CD14-positive monocyte (primary cell): ENCODE data around the gene TPGS1. TPM values are rescaled to one million over a fixed set of nuclear protein-coding genes. Genes with fewer than 3 reads are reported as not detected.

Source experiments
- DNase-seq, 3 donors: peaks; one replicate each; pipeline ENCODE4 v3.0.0-alpha.2; 2011 to 2022
- H2AFZ ChIP-seq: 2 replicates; pipeline ENCODE4 v1.6.0; 2012; ENCODE audit warnings: mild to moderate bottlenecking, low read depth, low read length, inconsistent platforms; ENCODE audit not compliant: insufficient read depth, poor library complexity, severe bottlenecking
- H3K27ac ChIP-seq, 2 donors: 1 replicate in 1 of 2; 2 replicates in 1 of 2; pipeline ENCODE4 v1.5.1; 2012 to 2013; ENCODE audit warnings: low read length in 2 of 2, control low read depth in 1 of 2, inconsistent platforms in 1 of 2, low read depth in 1 of 2, mild to moderate bottlenecking in 1 of 2
- H3K27me3 ChIP-seq, 2 donors: one replicate each; pipeline versions ENCODE4 v1.6.0 to v1.6.1; 2011 to 2013; ENCODE audit warnings: low read length in 2 of 2; ENCODE audit not compliant: control insufficient read depth in 2 of 2, insufficient read depth in 2 of 2
- H3K36me3 ChIP-seq, 2 donors: replicated peaks in 1 of 2; 1 replicate in 1 of 2; 2 replicates in 1 of 2; pipeline versions ENCODE4 v1.5.1 to v1.6.1; 2012 to 2013; ENCODE audit warnings: low read length in 2 of 2, control low read depth in 1 of 2, inconsistent platforms in 1 of 2, mild to moderate bottlenecking in 1 of 2; ENCODE audit not compliant: insufficient read depth in 2 of 2, control insufficient read depth in 1 of 2
- H3K4me1 ChIP-seq, 2 donors: 1 replicate in 1 of 2; 2 replicates in 1 of 2; pipeline versions ENCODE4 v1.5.1 to v1.6.1; 2012 to 2013; ENCODE audit warnings: low read length in 2 of 2, control low read depth in 1 of 2, inconsistent platforms in 1 of 2, mild to moderate bottlenecking in 1 of 2, moderate library complexity in 1 of 2; ENCODE audit not compliant: insufficient read depth in 2 of 2, control insufficient read depth in 1 of 2
- H3K4me2 ChIP-seq: replicated peaks from 2 replicates; pipeline ENCODE3; 2012; ENCODE audit warnings: low read length, moderate library complexity, mild to moderate bottlenecking; ENCODE audit not compliant: poor library complexity, severe bottlenecking; ENCODE audit errors: extremely low read depth
- H3K4me3 ChIP-seq, 3 experiments: fragments of 200-600 bp in 1 of 3; sonication (generic) in 1 of 3; replicated peaks in 1 of 3; 1 replicate in 2 of 3; 2 replicates in 1 of 3; pipeline ENCODE4 v1.5.1; 2011 to 2013; ENCODE audit warnings: low read length in 3 of 3, mild to moderate bottlenecking in 3 of 3, control low read depth in 2 of 3, low read depth in 2 of 3, inconsistent platforms in 1 of 3, moderate library complexity in 1 of 3
- H3K79me2 ChIP-seq: 2 replicates; pipeline ENCODE4 v1.6.0; 2012; ENCODE audit warnings: mild to moderate bottlenecking, control low read depth, inconsistent platforms, low read length, moderate library complexity; ENCODE audit not compliant: insufficient read depth
- H3K9ac ChIP-seq: 2 replicates; pipeline ENCODE4 v1.6.0; 2017; ENCODE audit warnings: low read length, mild to moderate bottlenecking; ENCODE audit not compliant: insufficient read depth, poor library complexity, severe bottlenecking
- H3K9me3 ChIP-seq, 2 donors: replicated peaks in 1 of 2; 1 replicate in 1 of 2; 2 replicates in 1 of 2; pipeline versions ENCODE4 v1.5.1 to v1.6.1; 2012 to 2013; ENCODE audit warnings: low read length in 2 of 2, control low read depth in 1 of 2; ENCODE audit not compliant: control insufficient read depth in 1 of 2, insufficient read depth in 1 of 2
- H4K20me1 ChIP-seq: 2 replicates; pipeline ENCODE4 v1.6.0; 2012; ENCODE audit warnings: mild to moderate bottlenecking, low read length, control low read depth, moderate library complexity; ENCODE audit not compliant: insufficient read depth
- H3K27ac Mint-ChIP-seq, 7 donors: one replicate each; pipeline ENCODE4 v1.8.0; 2020; ENCODE audit warnings: mild to moderate bottlenecking in 7 of 7, mixed read lengths in 7 of 7, moderate library complexity in 6 of 7, inconsistent platforms in 2 of 7
- H3K27me3 Mint-ChIP-seq, 3 donors: one replicate each; pipeline ENCODE4 v1.8.0; 2021 to 2022; ENCODE audit warnings: low read depth in 3 of 3, mild to moderate bottlenecking in 3 of 3, mixed read lengths in 3 of 3, moderate library complexity in 3 of 3, inconsistent platforms in 1 of 3
- H3K36me3 Mint-ChIP-seq, 2 donors: one replicate each; pipeline ENCODE4 v1.8.0; 2020; ENCODE audit warnings: mixed read lengths in 2 of 2, inconsistent platforms in 1 of 2, mild to moderate bottlenecking in 1 of 2
- H3K4me1 Mint-ChIP-seq: one replicate; pipeline ENCODE4 v1.8.0; 2020; ENCODE audit warnings: mild to moderate bottlenecking, mixed read lengths
- H3K4me3 Mint-ChIP-seq, 2 donors: one replicate each; pipeline ENCODE4 v1.8.0; 2020; ENCODE audit warnings: mild to moderate bottlenecking in 2 of 2, mixed read lengths in 2 of 2, moderate library complexity in 1 of 2
- H3K9me3 Mint-ChIP-seq, 7 donors: one replicate each; pipeline ENCODE4 v1.8.0; 2020 to 2022; ENCODE audit warnings: mixed read lengths in 7 of 7, mild to moderate bottlenecking in 6 of 7, moderate library complexity in 6 of 7, inconsistent platforms in 2 of 7
- WGBS: methylation state at CpG from one replicate; pipeline ENCODE4 v1.1.5; 2013; ENCODE audit warnings: missing lambda C conversion rate; ENCODE audit not compliant: insufficient coverage; 5-methylcytosine and 5-hydroxymethylcytosine counted together
- intact Hi-C, 2 donors: fragments of 100-400 bp; cut with micrococcal nuclease; formaldehyde crosslinking; loops; one replicate each; pipeline versions ENCODE4 v1.15.0 to v1.15.1; 2023
- polyA plus RNA-seq, 3 donors: library from polyadenylated mRNA; depleted of rRNA in 1 of 3; unstranded in 2 of 3; stranded (reverse) in 1 of 3; fragments of 300-500 nt in 2 of 3; fragments of >200 nt in 1 of 3; fragmentation: Illumina TruSeq in 2 of 3; gene quantifications; 1 replicate in 2 of 3; 2 replicates in 1 of 3; pipeline ENCODE4 v1.2.3, GENCODE V29; 2012 to 2021
- TF ChIP-seq, protein P1 (sequence below): fragments of 200-600 bp; IDR thresholded peaks from one replicate; pipeline ENCODE4 v1.8.0; 2022; ENCODE audit warnings: antibody characterized with exemption, mild to moderate bottlenecking

The TPGS1 gene
- polyA plus RNA-seq, 3 donors: 9.2 to 48.1 (median 14.2) TPM

DNA sequence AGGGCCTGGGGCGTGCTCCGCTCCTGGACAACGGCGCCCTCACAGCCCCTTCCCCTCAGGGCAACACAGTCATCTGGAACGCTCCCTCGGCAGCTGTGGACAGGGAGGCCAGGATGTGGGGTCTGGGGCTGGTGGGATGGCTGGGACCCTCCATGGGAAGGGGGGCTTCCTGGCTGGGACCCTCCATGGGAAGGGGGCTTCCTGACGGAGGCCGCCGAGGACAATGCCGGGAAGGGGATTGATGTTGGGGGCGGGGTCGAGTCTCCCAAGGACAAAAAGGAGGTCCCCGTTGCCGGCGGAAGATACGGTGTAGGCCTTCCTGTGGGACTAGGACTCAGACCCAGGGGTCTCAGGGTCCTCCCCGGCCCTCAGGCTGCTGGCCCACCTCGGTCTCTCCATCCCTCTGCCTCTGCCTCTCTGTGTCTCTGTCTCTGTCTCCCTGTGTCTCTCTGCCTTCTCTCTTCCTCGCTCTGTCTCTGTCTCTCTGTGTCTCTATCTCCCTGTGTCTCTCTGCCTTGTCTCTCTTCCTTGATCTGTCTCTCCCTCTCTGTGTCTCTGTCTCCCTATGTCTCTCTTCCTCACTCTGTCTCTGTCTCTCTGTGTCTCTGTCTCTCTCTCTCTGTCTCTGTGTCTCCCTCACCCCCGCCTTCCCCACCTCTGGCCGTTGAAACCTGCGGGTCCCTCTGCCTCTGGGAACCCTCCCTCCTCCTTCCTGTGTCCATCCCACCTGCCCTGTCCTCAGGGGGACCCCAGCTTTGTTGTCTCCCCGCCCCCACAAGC lies 13.7 kb upstream of the TPGS1 start:
- H3K27me3 Mint-ChIP-seq: peaks cover 29 to 47% (median 43%) of the 10 kb centered on the region in 3 donors
- no peak overlapping the region for H3K27ac Mint-ChIP-seq
- Histone ChIP-seq H3K27me3 (peaks cover 9 to 32% of the 10 kb centered on the region in 2 donors), H4K20me1 (no peaks in the 10 kb centered on the region), H2AFZ (no peak overlapping the region), H3K4me3 (no peak overlapping the region), H3K9ac (no peak overlapping the region), H3K36me3 (no peaks in the 10 kb centered on the region), H3K79me2 (no peaks in the 10 kb centered on the region), H3K4me1 (peaks cover 7 to 10% of the 10 kb centered on the region in 2 donors), H3K4me2 (no peak overlapping the region), H3K27ac (no peak overlapping the region), H3K9me3 (peaks cover 2 to 3% of the 10 kb centered on the region in 2 donors)
- H3K4me3 Mint-ChIP-seq: peak overlapping the region in 1 of 2 donors; percentile 26
- intact Hi-C loops: no loop called here
- TF ChIP-seq, protein P1, sequence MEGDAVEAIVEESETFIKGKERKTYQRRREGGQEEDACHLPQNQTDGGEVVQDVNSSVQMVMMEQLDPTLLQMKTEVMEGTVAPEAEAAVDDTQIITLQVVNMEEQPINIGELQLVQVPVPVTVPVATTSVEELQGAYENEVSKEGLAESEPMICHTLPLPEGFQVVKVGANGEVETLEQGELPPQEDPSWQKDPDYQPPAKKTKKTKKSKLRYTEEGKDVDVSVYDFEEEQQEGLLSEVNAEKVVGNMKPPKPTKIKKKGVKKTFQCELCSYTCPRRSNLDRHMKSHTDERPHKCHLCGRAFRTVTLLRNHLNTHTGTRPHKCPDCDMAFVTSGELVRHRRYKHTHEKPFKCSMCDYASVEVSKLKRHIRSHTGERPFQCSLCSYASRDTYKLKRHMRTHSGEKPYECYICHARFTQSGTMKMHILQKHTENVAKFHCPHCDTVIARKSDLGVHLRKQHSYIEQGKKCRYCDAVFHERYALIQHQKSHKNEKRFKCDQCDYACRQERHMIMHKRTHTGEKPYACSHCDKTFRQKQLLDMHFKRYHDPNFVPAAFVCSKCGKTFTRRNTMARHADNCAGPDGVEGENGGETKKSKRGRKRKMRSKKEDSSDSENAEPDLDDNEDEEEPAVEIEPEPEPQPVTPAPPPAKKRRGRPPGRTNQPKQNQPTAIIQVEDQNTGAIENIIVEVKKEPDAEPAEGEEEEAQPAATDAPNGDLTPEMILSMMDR: no peak
- H3K4me1 Mint-ChIP-seq: peaks cover 6% of the 10 kb centered on the region
- no peak for DNase-seq
- 68% methylated on average over 16 of the region's 23 CpGs for WGBS
- no peaks in the 10 kb centered on the region for H3K36me3 Mint-ChIP-seq
- H3K9me3 Mint-ChIP-seq: peaks cover 1 to 24% (median 18%) of the 10 kb centered on the region in 7 donors

DNA sequence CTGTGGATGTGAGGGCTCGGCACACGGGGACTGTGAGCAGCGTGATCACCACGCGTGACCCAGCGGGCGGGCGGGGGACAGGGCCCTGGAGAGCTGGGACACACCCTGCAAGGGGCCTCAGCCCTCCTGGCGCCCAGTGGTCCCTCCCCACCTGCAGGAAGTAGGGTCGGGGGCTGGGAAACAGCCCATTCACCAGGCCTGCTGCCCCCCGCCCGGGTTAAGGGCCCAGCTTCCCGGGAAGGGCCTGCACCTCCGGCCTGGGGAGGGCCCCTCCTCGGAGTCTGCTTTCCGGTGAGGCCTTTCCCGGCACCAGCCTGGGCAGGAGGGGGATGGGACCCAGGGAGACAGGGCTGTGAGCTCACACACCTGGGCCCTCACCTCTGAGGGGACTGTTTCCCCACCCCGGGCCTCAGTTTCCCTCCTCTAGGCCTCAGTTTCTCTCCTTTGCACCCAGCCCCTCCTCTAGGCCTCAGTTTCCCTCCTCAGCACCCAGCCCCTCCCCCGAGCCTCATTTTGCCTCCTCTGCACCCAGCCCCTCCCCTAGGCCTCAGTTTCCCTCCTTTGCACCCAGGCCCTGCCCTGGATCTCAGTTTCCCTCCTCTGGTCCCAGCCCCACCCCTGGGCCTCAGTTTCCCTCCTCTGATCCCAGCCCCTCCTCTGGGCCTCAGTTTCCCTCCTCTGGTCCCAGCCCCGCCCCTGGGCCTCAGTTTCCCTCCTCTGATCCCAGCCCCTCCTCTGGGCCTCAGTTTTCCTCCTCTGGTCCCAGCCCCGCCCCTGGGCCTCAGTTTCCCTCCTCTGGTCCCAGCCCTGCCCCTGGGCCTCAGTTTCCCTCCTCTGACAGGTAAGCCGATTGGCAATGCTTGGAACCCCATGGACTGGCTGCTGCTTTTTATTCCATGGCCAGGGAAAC lies 12.9 kb upstream of the TPGS1 start:
- Mint-ChIP-seq H3K27me3 (peaks cover 35 to 55% (median 50%) of the 10 kb centered on the region in 3 donors), H3K4me3 (peak overlapping the region in 1 of 2 donors; percentile 35), H3K27ac (peak overlapping the region in 1 of 7 donors; percentile 48), H3K9me3 (peaks cover 1 to 30% (median 21%) of the 10 kb centered on the region in 7 donors), H3K4me1 (peaks cover 5% of the 10 kb centered on the region), H3K36me3 (peaks cover 0 to 4% of the 10 kb centered on the region in 2 donors)
- Histone ChIP-seq H3K9ac (no peak overlapping the region), H3K9me3 (peaks cover 5 to 10% of the 10 kb centered on the region in 2 donors), H3K4me2 (no peak overlapping the region), H2AFZ (no peak overlapping the region), H3K79me2 (no peaks in the 10 kb centered on the region), H3K4me1 (peaks cover 7% of the 10 kb centered on the region in 2 donors), H3K36me3 (no peaks in the 10 kb centered on the region), H3K27me3 (peaks cover 15 to 41% of the 10 kb centered on the region in 2 donors), H3K27ac (no peak overlapping the region), H3K4me3 (no peak overlapping the region), H4K20me1 (no peaks in the 10 kb centered on the region)
- intact Hi-C loops: no loop called here
- DNase-seq: no peak
- TF ChIP-seq, protein P1: no peak
- 34% methylated on average over 22 of the region's 22 CpGs for WGBS
